MM.1S (cell line): Measurements from ENCODE around the gene ABCA2.

Experiments used
- DNase-seq: peaks from one replicate; pipeline ENCODE4 v3.0.0-alpha.2; 2015
- H2AFZ ChIP-seq: fragments of 300-600 bp; sonication (generic); 2 replicates; pipeline ENCODE4 v1.6.0; 2016; ENCODE audit warnings: antibody characterized with exemption, low read length
- H3F3A ChIP-seq: fragments of 300-600 bp; sonication (generic); 2 replicates; pipeline ENCODE4 v1.6.1; 2016; ENCODE audit warnings: mild to moderate bottlenecking, antibody characterized with exemption, low read length, moderate library complexity, mixed read lengths; ENCODE audit not compliant: insufficient read depth
- H3K27ac ChIP-seq: fragments of 300-600 bp; sonication (generic); 2 replicates; pipeline ENCODE4 v1.5.1; 2016; ENCODE audit warnings: mild to moderate bottlenecking, low read length
- H3K27me3 ChIP-seq: fragments of 300-600 bp; sonication (generic); replicated peaks from 2 replicates; pipeline ENCODE4 v1.6.0; 2016; ENCODE audit warnings: low read length; ENCODE audit not compliant: insufficient read depth
- H3K36me3 ChIP-seq: fragments of 300-600 bp; sonication (generic); replicated peaks from 2 replicates; pipeline ENCODE4 v1.6.1; 2016; ENCODE audit warnings: mild to moderate bottlenecking, low read length, mixed read lengths; ENCODE audit not compliant: insufficient read depth
- H3K4me1 ChIP-seq: fragments of 300-600 bp; sonication (generic); 2 replicates; pipeline ENCODE4 v1.6.1; 2016; ENCODE audit warnings: low read length, mixed read lengths
- H3K4me2 ChIP-seq: fragments of 300-600 bp; sonication (generic); 2 replicates; pipeline ENCODE4 v1.6.0; 2016; ENCODE audit warnings: low read depth, low read length
- H3K4me3 ChIP-seq: fragments of 300-600 bp; sonication (generic); 2 replicates; pipeline ENCODE4 v1.5.1; 2016; ENCODE audit warnings: low read length, mixed read lengths
- H3K79me2 ChIP-seq: fragments of 300-600 bp; sonication (generic); 2 replicates; pipeline ENCODE4 v1.6.1; 2016; ENCODE audit warnings: mixed run types, low read length, mixed read lengths
- H3K9ac ChIP-seq: fragments of 300-600 bp; sonication (generic); 2 replicates; pipeline ENCODE4 v1.6.1; 2016; ENCODE audit warnings: low read length, mixed read lengths
- H3K9me2 ChIP-seq: fragments of 300-600 bp; sonication (generic); replicated peaks from 2 replicates; pipeline ENCODE4 v1.6.1; 2016; ENCODE audit warnings: mild to moderate bottlenecking, low read length, mixed read lengths; ENCODE audit not compliant: insufficient read depth
- H3K9me3 ChIP-seq: fragments of 300-600 bp; sonication (generic); replicated peaks from 2 replicates; pipeline ENCODE4 v1.6.1; 2016; ENCODE audit warnings: mild to moderate bottlenecking, low read length, mixed read lengths; ENCODE audit not compliant: insufficient read depth
- H4K20me1 ChIP-seq: fragments of 300-600 bp; sonication (generic); 2 replicates; pipeline ENCODE4 v1.6.1; 2016; ENCODE audit warnings: mild to moderate bottlenecking, low read length, moderate library complexity, mixed read lengths; ENCODE audit not compliant: insufficient read depth
- CTCF ChIP-seq: fragments of 300-600 bp; sonication (generic); IDR thresholded peaks from 2 replicates; pipeline ENCODE4 v1.5.1; 2016; ENCODE audit warnings: antibody characterized with exemption, low read length, mixed read lengths
- EZH2 ChIP-seq: fragments of 300-600 bp; sonication (generic); optimal IDR thresholded peaks from 2 replicates; pipeline ENCODE3; 2017; ENCODE audit warnings: low read depth, mild to moderate bottlenecking, antibody characterized with exemption, low read length, mixed read lengths
- EZH2phosphoT487 ChIP-seq: fragments of 300-600 bp; sonication (generic); IDR thresholded peaks from 2 replicates; pipeline ENCODE4 v1.6.1; 2018; ENCODE audit warnings: antibody characterized with exemption, low read length

Gene ABCA2

DNA sequence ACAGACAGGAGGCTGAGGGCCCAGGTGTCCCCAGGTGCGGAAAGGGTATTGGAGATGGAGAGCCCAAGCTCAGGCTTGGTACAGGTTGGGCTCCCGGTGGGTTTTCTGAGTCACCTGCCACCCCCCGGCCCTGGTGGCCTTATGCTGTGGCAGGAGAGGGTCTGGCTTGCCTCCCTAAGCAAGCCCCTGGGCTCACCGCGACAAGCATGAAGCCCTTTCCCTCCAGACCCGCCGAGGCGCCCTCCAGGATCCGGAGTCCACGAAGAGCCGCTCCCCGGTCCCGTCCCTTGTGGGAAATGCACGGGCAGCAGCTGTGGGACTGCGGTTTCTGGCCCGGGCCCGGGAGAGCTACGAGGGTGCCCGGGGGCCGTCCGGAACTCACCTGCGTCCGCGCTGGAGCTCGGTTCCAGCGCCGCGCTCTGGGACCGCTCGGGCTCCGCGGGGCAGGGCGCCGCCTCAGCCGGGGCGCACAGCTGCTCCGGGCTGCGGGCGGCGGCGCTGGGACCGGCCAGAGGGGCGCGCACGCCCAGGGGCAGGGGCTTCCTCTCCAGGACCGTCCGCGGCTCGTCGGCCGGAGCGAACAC is 41.6 kb upstream of the ABCA2 start:
- Histone ChIP-seq H2AFZ (no peak overlapping the region), H3K9ac (peak overlapping the region; percentile 57; the same call in 1 of the 2 replicates), H4K20me1 (0 out of 2 replicates have a peak, but pooled peaks cover 3% of the 10 kb centered on the region), H3K36me3 (no peaks in the 10 kb centered on the region), H3K4me2 (peak overlapping the region; percentile 97), H3K9me2 (no peaks in the 10 kb centered on the region), H3F3A (peaks cover 10% of the 10 kb centered on the region), H3K27me3 (no peaks in the 10 kb centered on the region), H3K9me3 (no peaks in the 10 kb centered on the region), H3K79me2 (peaks cover 29% of the 10 kb centered on the region), H3K4me3 (peak overlapping the region; percentile 86), H3K27ac (no peak overlapping the region), H3K4me1 (peaks cover 24% of the 10 kb centered on the region)
- TF ChIP-seq EZH2phosphoT487, result no peak
- TF ChIP-seq CTCF, result no peak
- TF ChIP-seq EZH2, result no peak
- DNase-seq, result peak; percentile 12

GRCh38 chr9:137068539-137069507 is 40.8 kb upstream of the ABCA2 start:
- Histone ChIP-seq H3F3A (peaks cover 10% of the 10 kb centered on the region), H3K9ac (peak overlapping the region; percentile 57; the same call in 1 of the 2 replicates), H3K9me3 (no peaks in the 10 kb centered on the region), H4K20me1 (0 out of 2 replicates have a peak, but pooled peaks cover 3% of the 10 kb centered on the region), H2AFZ (no peak overlapping the region), H3K79me2 (peaks cover 29% of the 10 kb centered on the region), H3K27me3 (no peaks in the 10 kb centered on the region), H3K9me2 (no peaks in the 10 kb centered on the region), H3K4me2 (peak overlapping the region; percentile 97), H3K4me3 (peak overlapping the region; percentile 86), H3K27ac (no peak overlapping the region), H3K4me1 (peaks cover 24% of the 10 kb centered on the region), H3K36me3 (no peaks in the 10 kb centered on the region)
- TF ChIP-seq EZH2phosphoT487 (no peak), EZH2 (no peak), CTCF (no peak)
- DNase-seq, result no peak

DNA sequence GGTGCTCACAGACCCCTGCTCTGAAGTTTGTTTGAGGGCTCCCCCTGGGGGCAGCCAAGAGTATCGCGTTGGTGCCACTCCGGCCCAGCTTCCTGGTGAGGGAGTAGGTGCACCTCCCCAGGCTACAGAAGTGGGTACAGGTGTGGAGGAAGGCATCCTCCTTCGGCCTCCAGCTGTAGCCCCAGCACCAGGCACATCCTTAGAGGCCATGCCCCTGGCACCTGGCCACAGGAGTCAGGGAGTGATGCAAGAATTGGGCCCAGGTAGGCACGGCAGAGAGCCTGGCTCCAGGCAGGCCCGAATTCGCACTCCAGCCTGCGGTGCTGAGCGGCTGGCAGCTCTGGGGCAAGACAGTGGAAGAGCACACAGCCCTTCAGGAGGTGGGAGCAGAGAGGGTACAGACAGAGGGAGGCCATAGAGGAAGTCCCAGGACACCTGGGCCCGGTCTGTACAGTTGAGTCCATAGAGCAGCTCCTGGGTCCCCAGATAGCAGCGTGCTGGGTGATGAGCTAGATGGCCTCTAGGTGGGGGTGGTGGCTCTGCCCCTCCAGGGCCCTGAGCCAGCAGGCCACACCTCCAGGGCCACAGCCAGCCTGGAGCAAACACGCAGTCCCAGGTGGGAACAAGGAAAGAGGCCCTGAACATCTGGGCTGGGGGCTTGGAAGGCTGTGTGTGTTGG is 40.0 kb upstream of the ABCA2 start:
- Histone ChIP-seq H3K36me3 (no peaks in the 10 kb centered on the region), H3K4me1 (peaks cover 24% of the 10 kb centered on the region), H2AFZ (peak overlapping the region; percentile 36; the same call in 1 of the 2 replicates), H3K4me2 (peak overlapping the region; percentile 97; the same call in 1 of the 2 replicates), H3F3A (peaks cover 10% of the 10 kb centered on the region), H4K20me1 (0 out of 2 replicates have a peak, but pooled peaks cover 3% of the 10 kb centered on the region), H3K9ac (no peak overlapping the region), H3K79me2 (peaks cover 29% of the 10 kb centered on the region), H3K9me3 (no peaks in the 10 kb centered on the region), H3K9me2 (no peaks in the 10 kb centered on the region), H3K27me3 (no peaks in the 10 kb centered on the region), H3K27ac (peak overlapping the region; percentile 36; the same call in 1 of the 2 replicates), H3K4me3 (no peak overlapping the region)
- peak; percentile 86 for DNase-seq
- TF ChIP-seq CTCF, result peak; percentile 55
- no peak for TF ChIP-seq EZH2
